SK-N-SH (cell line): ENCODE results near the gene FOSB. TPM values are rescaled to one million over a fixed set of nuclear protein-coding genes. Genes with fewer than 3 reads are reported as not detected.

Source experiments
- CTCF ChIA-PET: fragments of 300-600, 350-600 bp; formaldehyde crosslinking; extraction: SDS; loops from one replicate; lab custom pipeline; 2021; lab: Yijun Ruan, JAX
- POLR2A ChIA-PET: fragments of 350-600 bp; sonication (Branson Sonifier 250); formaldehyde crosslinking; extraction: SDS; loops from one replicate; lab custom pipeline; 2020; ENCODE audit warnings: antibody characterized with exemption, inconsistent platforms; lab: Yijun Ruan, JAX
- DNase-seq: peaks from one replicate; pipeline ENCODE4 v3.0.0; 2012
- H2AFZ ChIP-seq: fragments of 200-600 bp; sonication (generic); 2 replicates; pipeline ENCODE4 v1.8.1; 2016; ENCODE audit warnings: antibody characterized with exemption, mild to moderate bottlenecking, low read depth
- H3F3A ChIP-seq: fragments of 200-600 bp; sonication (generic); replicated peaks from 2 replicates; pipeline ENCODE3; 2016; ENCODE audit warnings: antibody characterized with exemption, mild to moderate bottlenecking; ENCODE audit not compliant: insufficient read depth
- H3K27ac ChIP-seq, 2 experiments: fragments of 200-500 bp in 1 of 2; fragments of 200-600 bp in 1 of 2; sonication (Bioruptor generic) in 1 of 2; sonication (generic), shearing (Covaris generic) in 1 of 2; 2 replicates each; pipeline versions ENCODE4 v1.5.1 to v1.6.1; 2014 to 2016; ENCODE audit warnings: low read depth in 2 of 2, inconsistent platforms in 1 of 2, low read length in 1 of 2, mild to moderate bottlenecking in 1 of 2, mixed read lengths in 1 of 2
- H3K27me3 ChIP-seq: fragments of 200-600 bp; sonication (generic), shearing (Covaris generic); 2 replicates; pipeline ENCODE4 v1.6.1; 2016; ENCODE audit warnings: mixed run types; ENCODE audit not compliant: insufficient read depth
- H3K36me3 ChIP-seq, 2 experiments: fragments of 200-500 bp in 1 of 2; fragments of 200-600 bp in 1 of 2; sonication (Bioruptor generic) in 1 of 2; sonication (generic) in 1 of 2; replicated peaks in 1 of 2; 2 replicates each; pipeline versions ENCODE3 to v1.5.1; 2014 to 2016; ENCODE audit warnings: low read length in 1 of 2, mild to moderate bottlenecking in 1 of 2; ENCODE audit not compliant: insufficient read depth in 2 of 2, control insufficient read depth in 1 of 2
- H3K4me1 ChIP-seq, 2 experiments: fragments of 200-500 bp in 1 of 2; fragments of 200-600 bp in 1 of 2; sonication (Bioruptor generic) in 1 of 2; sonication (generic), shearing (Covaris generic) in 1 of 2; 2 replicates each; pipeline versions ENCODE4 v1.5.1 to v1.6.1; 2014 to 2016; ENCODE audit warnings: low read depth in 1 of 2, low read length in 1 of 2, mixed run types in 1 of 2; ENCODE audit not compliant: insufficient read depth in 2 of 2, control insufficient read depth in 1 of 2
- H3K4me2 ChIP-seq: fragments of 200-600 bp; sonication (generic), shearing (Covaris generic); 2 replicates; pipeline ENCODE4 v1.6.1; 2017; ENCODE audit warnings: mixed run types
- H3K4me3 ChIP-seq, 2 experiments: fragments of 200-500 bp in 1 of 2; fragments of 200-600 bp in 1 of 2; sonication (Bioruptor generic) in 1 of 2; sonication (generic), shearing (Covaris generic) in 1 of 2; 2 replicates each; pipeline versions ENCODE4 v1.5.1 to v1.8.1; 2014 to 2016; ENCODE audit warnings: low read depth in 2 of 2, inconsistent platforms in 1 of 2, low read length in 1 of 2, mild to moderate bottlenecking in 1 of 2, mixed read lengths in 1 of 2, moderate library complexity in 1 of 2
- H3K79me2 ChIP-seq: fragments of 200-600 bp; sonication (generic); 2 replicates; pipeline ENCODE4 v1.8.1; 2017; ENCODE audit warnings: mild to moderate bottlenecking; ENCODE audit not compliant: insufficient read depth
- H3K9ac ChIP-seq: fragments of 200-600 bp; sonication (generic); 2 replicates; pipeline ENCODE4 v1.6.1; 2017; ENCODE audit warnings: mixed run types
- H3K9me2 ChIP-seq: fragments of 200-600 bp; sonication (generic); 2 replicates; pipeline ENCODE4 v1.6.1; 2017; ENCODE audit warnings: mixed run types
- H3K9me3 ChIP-seq: fragments of 200-600 bp; sonication (generic); 2 replicates; pipeline ENCODE4 v1.6.1; 2017; ENCODE audit warnings: mixed run types, mild to moderate bottlenecking, moderate library complexity
- H4K20me1 ChIP-seq: fragments of 200-600 bp; sonication (generic); 2 replicates; pipeline ENCODE4 v1.6.1; 2017; ENCODE audit warnings: mild to moderate bottlenecking, mixed run types; ENCODE audit not compliant: insufficient read depth
- ELF1 ChIP-seq: IDR thresholded peaks from 2 replicates; pipeline ENCODE4 v1.4.0; 2012
- EP300 ChIP-seq, 2 experiments: IDR thresholded peaks; 2 replicates each; pipeline versions ENCODE4 v1.4.0 to v1.6.1; 2012; ENCODE audit warnings: borderline replicate concordance in 1 of 2, low read depth in 1 of 2, low read length in 1 of 2
- EZH2phosphoT487 ChIP-seq: fragments of 200-600 bp; sonication (generic); IDR thresholded peaks from 2 replicates; pipeline ENCODE4 v1.6.1; 2017; ENCODE audit warnings: low read depth, mixed run types, mild to moderate bottlenecking, antibody characterized with exemption, moderate library complexity, borderline replicate concordance
- GABPA ChIP-seq: IDR thresholded peaks from 2 replicates; pipeline ENCODE4 v1.4.0; 2012; ENCODE audit warnings: low read depth, mild to moderate bottlenecking
- IRF3 ChIP-seq: fragments of 150-350 bp; IDR thresholded peaks from 2 replicates; pipeline ENCODE4 v1.6.1; 2016; ENCODE audit warnings: mild to moderate bottlenecking, low read depth, low read length
- MXI1 ChIP-seq: IDR thresholded peaks from 2 replicates; pipeline ENCODE4 v1.6.1; 2012; ENCODE audit warnings: mild to moderate bottlenecking, low read depth, low read length, improper control_type of control experiment
- NFIC ChIP-seq: IDR thresholded peaks from 2 replicates; pipeline ENCODE4 v1.4.0; 2012; ENCODE audit warnings: borderline replicate concordance
- NRF1 ChIP-seq: IDR thresholded peaks from 2 replicates; pipeline ENCODE4 v1.6.1; 2012; ENCODE audit warnings: low read depth, mild to moderate bottlenecking, low read length
- RAD21 ChIP-seq: IDR thresholded peaks from 2 replicates; pipeline ENCODE4 v1.6.1; 2012; ENCODE audit warnings: mild to moderate bottlenecking, low read length
- RFX5 ChIP-seq: IDR thresholded peaks from 2 replicates; pipeline ENCODE4 v1.6.1; 2012; ENCODE audit warnings: mild to moderate bottlenecking, improper control_type of control experiment, low read length
- RXRA ChIP-seq: IDR thresholded peaks from 2 replicates; pipeline ENCODE4 v1.4.0; 2012; ENCODE audit warnings: low read depth, mild to moderate bottlenecking, borderline replicate concordance
- TAF1 ChIP-seq: IDR thresholded peaks from 2 replicates; pipeline ENCODE4 v1.6.1; 2012; ENCODE audit warnings: low read depth, mild to moderate bottlenecking, low read length, moderate library complexity, borderline replicate concordance
- YY1 ChIP-seq: IDR thresholded peaks from 2 replicates; pipeline ENCODE4 v1.4.0; 2012; ENCODE audit warnings: low read depth, mild to moderate bottlenecking
- ZBTB33 ChIP-seq: IDR thresholded peaks from 2 replicates; pipeline ENCODE4 v1.4.0; 2012; ENCODE audit warnings: low read depth, borderline replicate concordance
- WGBS: methylation state at CpG from one replicate; pipeline ENCODE4 v1.1.6; 2017; ENCODE audit warnings: low lambda C conversion rate; 5-methylcytosine and 5-hydroxymethylcytosine counted together
- polyA plus RNA-seq, 3 experiments: library from polyadenylated mRNA; depleted of rRNA; stranded (reverse); fragments of >200 nt; gene quantifications; 2 replicates each; pipeline ENCODE4 v1.2.3, GENCODE V29; 2012
- TF ChIP-seq, protein P1 (sequence below): IDR thresholded peaks from 2 replicates; pipeline ENCODE4 v1.6.1; 2012; ENCODE audit warnings: mild to moderate bottlenecking, low read depth, low read length, moderate library complexity
- TF ChIP-seq, protein P2 (sequence below): IDR thresholded peaks from 2 replicates; pipeline ENCODE4 v1.4.0; 2012; ENCODE audit warnings: low read depth

Gene FOSB
- polyA plus RNA-seq, 1 of the 3 experiments (the other 2 are of a cell fraction), result 78.2 TPM

GRCh38 chr19:45420356-45420755 lies 47.4 kb upstream of the FOSB start:
- peaks cover 4 to 31% of the 10 kb centered on the region in 2 experiments for H3K36me3 ChIP-seq
- H3F3A ChIP-seq, result peaks cover 22% of the 10 kb centered on the region
- H3K9me2 ChIP-seq, result no peaks in the 10 kb centered on the region
- no peak overlapping the region for H3K27ac ChIP-seq
- H3K4me3 ChIP-seq, result no peak overlapping the region
- no peaks in the 10 kb centered on the region for H3K27me3 ChIP-seq
- POLR2A ChIA-PET, result no interaction called here
- no peak for TF ChIP-seq RFX5
- no peak for TF ChIP-seq NRF1
- no peak for TF ChIP-seq EZH2phosphoT487
- no peak for TF ChIP-seq TAF1
- no peak for TF ChIP-seq ZBTB33
- TF ChIP-seq, protein P1, sequence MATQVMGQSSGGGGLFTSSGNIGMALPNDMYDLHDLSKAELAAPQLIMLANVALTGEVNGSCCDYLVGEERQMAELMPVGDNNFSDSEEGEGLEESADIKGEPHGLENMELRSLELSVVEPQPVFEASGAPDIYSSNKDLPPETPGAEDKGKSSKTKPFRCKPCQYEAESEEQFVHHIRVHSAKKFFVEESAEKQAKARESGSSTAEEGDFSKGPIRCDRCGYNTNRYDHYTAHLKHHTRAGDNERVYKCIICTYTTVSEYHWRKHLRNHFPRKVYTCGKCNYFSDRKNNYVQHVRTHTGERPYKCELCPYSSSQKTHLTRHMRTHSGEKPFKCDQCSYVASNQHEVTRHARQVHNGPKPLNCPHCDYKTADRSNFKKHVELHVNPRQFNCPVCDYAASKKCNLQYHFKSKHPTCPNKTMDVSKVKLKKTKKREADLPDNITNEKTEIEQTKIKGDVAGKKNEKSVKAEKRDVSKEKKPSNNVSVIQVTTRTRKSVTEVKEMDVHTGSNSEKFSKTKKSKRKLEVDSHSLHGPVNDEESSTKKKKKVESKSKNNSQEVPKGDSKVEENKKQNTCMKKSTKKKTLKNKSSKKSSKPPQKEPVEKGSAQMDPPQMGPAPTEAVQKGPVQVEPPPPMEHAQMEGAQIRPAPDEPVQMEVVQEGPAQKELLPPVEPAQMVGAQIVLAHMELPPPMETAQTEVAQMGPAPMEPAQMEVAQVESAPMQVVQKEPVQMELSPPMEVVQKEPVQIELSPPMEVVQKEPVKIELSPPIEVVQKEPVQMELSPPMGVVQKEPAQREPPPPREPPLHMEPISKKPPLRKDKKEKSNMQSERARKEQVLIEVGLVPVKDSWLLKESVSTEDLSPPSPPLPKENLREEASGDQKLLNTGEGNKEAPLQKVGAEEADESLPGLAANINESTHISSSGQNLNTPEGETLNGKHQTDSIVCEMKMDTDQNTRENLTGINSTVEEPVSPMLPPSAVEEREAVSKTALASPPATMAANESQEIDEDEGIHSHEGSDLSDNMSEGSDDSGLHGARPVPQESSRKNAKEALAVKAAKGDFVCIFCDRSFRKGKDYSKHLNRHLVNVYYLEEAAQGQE, result no peak
- no peak for TF ChIP-seq MXI1
- TF ChIP-seq YY1, result no peak
- no peak for TF ChIP-seq NFIC
- TF ChIP-seq, all 33 proteins: peak for 0
- CTCF ChIA-PET, result interaction anchor here (2.1 to 2.7 kb wide), 2 partner anchors 19 to 59 kb away, joined by 9 to 10 read pairs; no protein-coding TSS in a partner anchor
- Histone ChIP-seq H3K79me2 (peaks cover 38% of the 10 kb centered on the region), H3K9me3 (no peaks in the 10 kb centered on the region), H3K4me1 (peaks cover 14 to 16% of the 10 kb centered on the region in 2 experiments), H4K20me1 (no peaks in the 10 kb centered on the region; the same call in 1 of the 2 replicates), H3K9ac (no peak overlapping the region), H2AFZ (no peak overlapping the region), H3K4me2 (no peak overlapping the region)
- DNase-seq, result no peak
- WGBS, result 88% methylated on average over 7 of the region's 10 CpGs

DNA sequence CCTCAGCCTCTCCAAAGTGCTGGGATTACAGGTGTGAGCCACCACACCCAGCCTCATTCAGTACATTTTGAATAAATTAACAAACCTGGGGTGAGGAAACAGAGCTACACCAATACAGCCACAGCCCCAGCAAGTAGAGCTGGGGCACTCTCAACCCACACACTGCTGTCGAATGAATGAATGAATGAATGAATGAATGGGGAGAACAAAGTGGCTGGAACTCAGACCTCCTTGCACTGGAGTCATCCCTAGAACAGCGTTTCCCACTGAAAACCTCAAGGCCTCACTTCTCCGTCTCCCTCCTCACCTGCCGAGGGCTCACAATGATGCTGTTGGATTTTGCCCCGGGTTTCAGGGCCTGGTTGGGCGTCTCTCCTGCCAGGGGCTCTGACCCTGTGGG lies 46.9 kb upstream of the FOSB start:
- no peak overlapping the region for H3K4me3 ChIP-seq
- WGBS, result 90% methylated on average over 6 of the region's 6 CpGs
- no peaks in the 10 kb centered on the region; the same call in 1 of the 2 replicates for H4K20me1 ChIP-seq
- H3K4me2 ChIP-seq, result no peak overlapping the region
- H3K79me2 ChIP-seq, result peaks cover 35% of the 10 kb centered on the region
- no peak overlapping the region for H3K27ac ChIP-seq
- POLR2A ChIA-PET, result no interaction called here
- H2AFZ ChIP-seq, result no peak overlapping the region
- CTCF ChIA-PET, result interaction anchor here (1.0 to 2.7 kb wide), 4 partner anchors 18 to 65 kb away, joined by 3 to 10 read pairs (median 6); no protein-coding TSS in a partner anchor
- H3K9me3 ChIP-seq, result no peaks in the 10 kb centered on the region
- H3K9ac ChIP-seq, result no peak overlapping the region
- no peaks in the 10 kb centered on the region for H3K27me3 ChIP-seq
- peaks cover 27% of the 10 kb centered on the region for H3F3A ChIP-seq
- H3K4me1 ChIP-seq, result peaks cover 14 to 20% of the 10 kb centered on the region in 2 experiments
- no peak for DNase-seq
- H3K9me2 ChIP-seq, result no peaks in the 10 kb centered on the region
- H3K36me3 ChIP-seq, result peaks cover 4 to 29% of the 10 kb centered on the region in 2 experiments
- TF ChIP-seq GABPA (no peak), EP300 (IDR thresholded peaks at IDR 0.05; ENCODE audit: borderline replicate concordance in 1 of 2, low read depth in 1 of 2, low read length in 1 of 2) (no peak), RXRA (no peak), ELF1 (no peak), RFX5 (no peak), IRF3 (no peak), TAF1 (no peak), EZH2phosphoT487 (no peak), RAD21 (no peak)
- TF ChIP-seq, protein P2, sequence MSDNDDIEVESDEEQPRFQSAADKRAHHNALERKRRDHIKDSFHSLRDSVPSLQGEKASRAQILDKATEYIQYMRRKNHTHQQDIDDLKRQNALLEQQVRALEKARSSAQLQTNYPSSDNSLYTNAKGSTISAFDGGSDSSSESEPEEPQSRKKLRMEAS, result no peak
- TF ChIP-seq, protein P1, result no peak
